Measurements from ENCODE around the gene GALR2.

DNA sequence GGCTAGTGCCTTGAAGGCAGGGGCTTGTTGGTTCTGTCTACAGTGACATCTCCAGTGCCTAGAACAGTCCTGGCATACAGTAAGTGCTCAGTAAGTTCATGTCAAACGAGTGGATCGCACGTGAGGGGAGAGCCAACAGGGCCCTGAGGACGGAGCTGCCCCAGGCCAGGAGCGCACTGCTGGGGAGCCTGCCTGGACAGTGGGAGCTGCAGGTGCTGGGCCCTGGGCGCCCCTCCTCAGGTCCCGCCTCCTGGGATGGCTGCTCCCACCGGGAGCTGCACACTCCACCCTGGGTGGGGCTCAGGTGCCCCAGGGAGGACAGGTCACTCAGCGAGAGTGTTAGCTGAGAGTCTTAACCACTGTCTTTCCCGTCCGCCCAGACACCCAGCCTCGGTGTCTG is 49.3 kb upstream of the GALR2 start:
- TF ChIP-seq CEBPB (IDR thresholded peaks at IDR 0.05; ENCODE audit: borderline replicate concordance in 1 of 2, low read depth in 2 of 2, low read length in 2 of 2), result no peak
- TF ChIP-seq, protein P1, sequence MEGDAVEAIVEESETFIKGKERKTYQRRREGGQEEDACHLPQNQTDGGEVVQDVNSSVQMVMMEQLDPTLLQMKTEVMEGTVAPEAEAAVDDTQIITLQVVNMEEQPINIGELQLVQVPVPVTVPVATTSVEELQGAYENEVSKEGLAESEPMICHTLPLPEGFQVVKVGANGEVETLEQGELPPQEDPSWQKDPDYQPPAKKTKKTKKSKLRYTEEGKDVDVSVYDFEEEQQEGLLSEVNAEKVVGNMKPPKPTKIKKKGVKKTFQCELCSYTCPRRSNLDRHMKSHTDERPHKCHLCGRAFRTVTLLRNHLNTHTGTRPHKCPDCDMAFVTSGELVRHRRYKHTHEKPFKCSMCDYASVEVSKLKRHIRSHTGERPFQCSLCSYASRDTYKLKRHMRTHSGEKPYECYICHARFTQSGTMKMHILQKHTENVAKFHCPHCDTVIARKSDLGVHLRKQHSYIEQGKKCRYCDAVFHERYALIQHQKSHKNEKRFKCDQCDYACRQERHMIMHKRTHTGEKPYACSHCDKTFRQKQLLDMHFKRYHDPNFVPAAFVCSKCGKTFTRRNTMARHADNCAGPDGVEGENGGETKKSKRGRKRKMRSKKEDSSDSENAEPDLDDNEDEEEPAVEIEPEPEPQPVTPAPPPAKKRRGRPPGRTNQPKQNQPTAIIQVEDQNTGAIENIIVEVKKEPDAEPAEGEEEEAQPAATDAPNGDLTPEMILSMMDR (IDR thresholded peaks at IDR 0.05 in 2 of 3, conservative IDR thresholded peaks at IDR 0.05 in 1 of 3; ENCODE audit: control insufficient read depth in 2 of 3, extremely low read depth in 1 of 3, insufficient read depth in 1 of 3, low read depth in 3 of 3, low read length in 3 of 3), result no peak
- TF ChIP-seq E2F4 (IDR thresholded peaks at IDR 0.05; ENCODE audit: low read depth, low read length), result no peak
- TF ChIP-seq GATAD2B (conservative IDR thresholded peaks at IDR 0.05; ENCODE audit: low read depth), result no peak
- TF ChIP-seq POLR2A (IDR thresholded peaks at IDR 0.05; ENCODE audit: low read depth, low read length), result no peak
- TF ChIP-seq MXI1 (IDR thresholded peaks at IDR 0.05; ENCODE audit: low read depth, low read length), result no peak

All from GM12878 (cell line).